ENCODE measurements around the gene VN1R5.
"Not testable (repeated sequence)": the region's sequence is repeated elsewhere in the genome, so short reads cannot be mapped to it uniquely, and the experiment has no call there.

The VN1R5 gene

GRCh38 chr1:247274605-247275256, 18.9 kb downstream of the VN1R5 start:
- DNase-seq = no peak

GRCh38 chr1:247277191-247277590, 21.3 kb downstream of the VN1R5 start:
- no peak for DNase-seq

GRCh38 chr1:247281001-247281574, 25.2 kb downstream of the VN1R5 start:
- DNase-seq = no peak

GRCh38 chr1:247286134-247286670, 30.3 kb downstream of the VN1R5 start:
- no peak for DNase-seq

- DNase-seq = no peak
These were observed 31.6 kb downstream of the VN1R5 start for GRCh38 chr1:247287460-247287859.

GRCh38 chr1:247288341-247288740, 32.5 kb downstream of the VN1R5 start:
- DNase-seq = no peak

GRCh38 chr1:247289274-247289892, 33.5 kb downstream of the VN1R5 start:
- DNase-seq = not testable (repeated sequence)

- no peak for DNase-seq
These were observed 34.7 kb downstream of the VN1R5 start for GRCh38 chr1:247290576-247290975.

GRCh38 chr1:247291161-247291560, 35.3 kb downstream of the VN1R5 start:
- no peak for DNase-seq

GRCh38 chr1:247291833-247292561, 36.1 kb downstream of the VN1R5 start:
- DNase-seq = no peak

- no peak for DNase-seq
These were observed 37.2 kb downstream of the VN1R5 start for GRCh38 chr1:247293047-247293446.

GRCh38 chr1:247294282-247294681, 38.4 kb downstream of the VN1R5 start:
- no peak for DNase-seq

GRCh38 chr1:247295274-247295684, 39.4 kb downstream of the VN1R5 start:
- no peak for DNase-seq

- no peak for DNase-seq
These were observed 39.9 kb downstream of the VN1R5 start for GRCh38 chr1:247295746-247296145.

- no peak for DNase-seq
These were observed 40.8 kb downstream of the VN1R5 start for GRCh38 chr1:247296599-247297180.

- no peak for DNase-seq
These were observed 41.6 kb downstream of the VN1R5 start for GRCh38 chr1:247297263-247298123.

GRCh38 chr1:247298124-247298481, 42.2 kb downstream of the VN1R5 start:
- no peak for DNase-seq

- no peak for DNase-seq
These were observed 42.8 kb downstream of the VN1R5 start for GRCh38 chr1:247298701-247299100.

GRCh38 chr1:247299723-247300381, 44.0 kb downstream of the VN1R5 start:
- DNase-seq = no peak

GRCh38 chr1:247300491-247301175, 44.8 kb downstream of the VN1R5 start:
- no peak for DNase-seq

- no peak for DNase-seq
These were observed 45.3 kb downstream of the VN1R5 start for GRCh38 chr1:247301176-247301540.

Measured in activated T-cell treated with anti-CD3 and anti-CD28 coated beads for 4 hours (primary cell).